GM06990 (cell line): ENCODE results near the gene SDHAF1.
A peak's percentile ranks its signal among the peaks of the same experiment; 100 is the strongest.
"Not testable (repeated sequence)": the region's sequence is repeated elsewhere in the genome, so short reads cannot be mapped to it uniquely, and the experiment has no call there.

Experiments
- DNase-seq: peaks from one replicate; pipeline ENCODE4 v3.0.0-alpha.2; 2011; ENCODE audit not compliant: insufficient read length; ENCODE audit errors: extremely low read depth
- H3K27me3 ChIP-seq: replicated peaks from 2 replicates; pipeline ENCODE4 v1.6.0; 2011; ENCODE audit warnings: low read length; ENCODE audit not compliant: control insufficient read depth, insufficient read depth
- H3K36me3 ChIP-seq: 2 replicates; pipeline ENCODE4 v1.5.1; 2011; ENCODE audit warnings: low read length; ENCODE audit not compliant: control insufficient read depth, insufficient read depth
- H3K4me3 ChIP-seq: replicated peaks from 2 replicates; pipeline ENCODE4 v1.5.1; 2011; ENCODE audit warnings: low read depth, mild to moderate bottlenecking, control low read depth, low read length
- TF ChIP-seq, protein P1 (sequence below): IDR thresholded peaks from 2 replicates; pipeline ENCODE4 v1.5.1; 2011; ENCODE audit warnings: low read length, control low read depth, mild to moderate bottlenecking, inconsistent platforms; ENCODE audit not compliant: insufficient read depth, poor library complexity, severe bottlenecking

Gene SDHAF1

DNA sequence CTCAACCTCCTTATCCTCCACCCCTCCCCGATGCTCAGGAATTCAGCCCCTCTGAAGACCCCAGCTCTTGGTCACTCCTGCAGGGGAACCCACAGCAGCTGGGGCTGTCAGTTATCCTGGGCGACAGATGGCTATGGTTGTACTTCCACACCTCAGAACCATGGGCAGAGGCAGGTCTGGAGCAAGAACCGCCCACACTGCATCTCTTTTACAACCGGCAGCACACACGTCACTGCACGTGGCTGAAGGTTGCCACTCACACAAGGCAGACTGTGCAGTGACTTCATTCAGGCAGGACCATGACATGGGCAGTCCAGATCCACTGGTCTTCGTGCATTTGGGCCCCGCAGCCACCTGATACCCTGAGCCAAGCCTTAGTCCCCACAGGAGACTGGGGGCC, 21.5 kb upstream of the SDHAF1 start:
- DNase-seq = no peak
- Histone ChIP-seq H3K4me3 (no peak overlapping the region), H3K27me3 (no peaks in the 10 kb centered on the region), H3K36me3 (no peaks in the 10 kb centered on the region)
- TF ChIP-seq, protein P1, sequence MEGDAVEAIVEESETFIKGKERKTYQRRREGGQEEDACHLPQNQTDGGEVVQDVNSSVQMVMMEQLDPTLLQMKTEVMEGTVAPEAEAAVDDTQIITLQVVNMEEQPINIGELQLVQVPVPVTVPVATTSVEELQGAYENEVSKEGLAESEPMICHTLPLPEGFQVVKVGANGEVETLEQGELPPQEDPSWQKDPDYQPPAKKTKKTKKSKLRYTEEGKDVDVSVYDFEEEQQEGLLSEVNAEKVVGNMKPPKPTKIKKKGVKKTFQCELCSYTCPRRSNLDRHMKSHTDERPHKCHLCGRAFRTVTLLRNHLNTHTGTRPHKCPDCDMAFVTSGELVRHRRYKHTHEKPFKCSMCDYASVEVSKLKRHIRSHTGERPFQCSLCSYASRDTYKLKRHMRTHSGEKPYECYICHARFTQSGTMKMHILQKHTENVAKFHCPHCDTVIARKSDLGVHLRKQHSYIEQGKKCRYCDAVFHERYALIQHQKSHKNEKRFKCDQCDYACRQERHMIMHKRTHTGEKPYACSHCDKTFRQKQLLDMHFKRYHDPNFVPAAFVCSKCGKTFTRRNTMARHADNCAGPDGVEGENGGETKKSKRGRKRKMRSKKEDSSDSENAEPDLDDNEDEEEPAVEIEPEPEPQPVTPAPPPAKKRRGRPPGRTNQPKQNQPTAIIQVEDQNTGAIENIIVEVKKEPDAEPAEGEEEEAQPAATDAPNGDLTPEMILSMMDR = no peak

DNA sequence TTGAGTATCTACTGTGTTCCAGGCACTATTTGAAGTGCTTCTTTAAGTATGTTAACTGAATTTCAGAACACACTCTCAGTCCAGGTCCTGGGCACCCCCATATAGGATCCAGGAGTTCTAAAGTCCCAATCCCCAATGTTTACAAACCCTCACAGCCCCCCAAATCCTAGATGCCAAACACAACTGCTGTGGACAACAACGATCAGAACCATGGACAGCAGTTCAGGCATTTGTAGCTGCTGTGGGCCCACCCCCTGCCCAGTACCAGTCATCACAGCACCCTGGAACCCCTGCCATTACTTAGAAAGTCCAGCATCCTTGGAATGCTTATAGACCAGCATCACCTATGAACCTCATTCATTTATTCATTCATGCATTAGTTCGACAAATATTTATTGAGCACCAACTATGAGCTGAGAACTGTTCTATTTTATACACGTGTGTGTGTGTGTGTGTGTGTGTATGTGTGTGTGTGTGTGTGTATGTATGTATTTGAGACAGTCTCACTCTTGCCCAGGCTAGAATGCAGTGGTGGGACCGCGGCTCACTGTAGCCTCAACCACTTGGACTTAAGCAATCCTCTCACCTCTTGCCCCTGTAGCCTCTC, 19.3 kb upstream of the SDHAF1 start:
- DNase-seq = no peak

DNA sequence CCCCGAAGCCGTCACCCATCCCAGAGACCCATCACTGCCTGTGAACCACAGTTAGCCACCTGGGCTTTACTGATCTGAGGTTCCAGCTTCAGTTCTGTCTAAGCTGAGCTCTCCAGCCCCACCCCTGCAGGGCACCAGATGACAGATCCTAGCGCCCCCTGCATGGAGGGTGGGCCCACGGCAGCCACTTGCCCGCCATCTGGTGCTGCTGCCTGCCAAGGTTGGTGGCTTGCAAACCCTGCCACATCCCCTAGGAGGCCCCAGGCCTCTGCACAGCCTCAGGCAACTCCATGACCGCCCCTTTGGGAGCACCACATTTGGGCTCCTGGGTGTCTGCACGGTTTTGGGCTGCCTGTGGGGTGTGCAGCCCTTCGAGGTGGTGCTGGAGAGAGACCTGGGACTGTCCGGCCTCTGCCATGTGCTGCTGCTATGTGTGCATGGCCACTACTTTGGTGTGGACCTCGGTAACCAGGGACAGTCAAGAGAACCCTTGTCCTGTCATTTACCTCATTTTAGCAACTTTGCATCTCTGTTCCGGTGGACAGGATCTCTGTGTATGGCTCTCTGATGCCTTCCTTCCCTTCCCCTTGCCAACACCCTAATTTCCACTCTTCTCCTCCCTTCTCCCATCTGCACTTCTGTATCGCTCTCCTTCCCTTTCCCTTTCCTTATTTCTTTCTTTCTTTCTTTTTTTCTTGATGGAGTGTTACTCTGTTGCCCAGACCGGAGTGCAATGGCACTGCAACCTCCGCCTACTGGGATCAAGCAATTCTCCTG, 17.4 kb upstream of the SDHAF1 start:
- H3K4me3 ChIP-seq = no peak overlapping the region
- peak; percentile 57 for DNase-seq
- no peaks in the 10 kb centered on the region for H3K27me3 ChIP-seq
- no peaks in the 10 kb centered on the region for H3K36me3 ChIP-seq
- TF ChIP-seq, protein P1 = peak; percentile 52

More for the DNA sequence above, 19.3 kb upstream of the SDHAF1 start:
- no peak overlapping the region for H3K4me3 ChIP-seq
- no peaks in the 10 kb centered on the region for H3K36me3 ChIP-seq
- no peaks in the 10 kb centered on the region for H3K27me3 ChIP-seq
- TF ChIP-seq, protein P1 = no peak

DNA sequence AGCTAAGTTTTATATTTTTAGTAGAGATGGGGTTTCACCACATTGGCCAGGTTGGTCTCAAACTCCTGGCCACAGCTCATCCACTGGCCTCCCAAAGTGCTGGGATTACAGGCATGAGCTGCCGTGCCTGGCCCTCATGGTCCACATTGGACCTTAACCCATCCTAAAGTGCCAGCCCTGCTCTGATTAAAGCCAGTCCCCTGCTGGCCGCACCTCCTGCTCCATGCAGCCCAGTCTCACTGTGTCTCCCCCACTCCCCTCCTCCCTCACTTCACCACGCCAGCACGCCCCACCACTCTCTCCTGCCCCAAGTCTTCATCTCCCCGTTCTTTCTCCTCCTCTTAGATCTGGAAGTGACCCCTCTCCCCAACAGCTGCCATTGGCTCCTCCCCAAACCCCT, 16.7 kb upstream of the SDHAF1 start:
- Histone ChIP-seq H3K36me3 (no peaks in the 10 kb centered on the region), H3K27me3 (no peaks in the 10 kb centered on the region), H3K4me3 (no peak overlapping the region)
- TF ChIP-seq, protein P1 = no peak
- DNase-seq = no peak

DNA sequence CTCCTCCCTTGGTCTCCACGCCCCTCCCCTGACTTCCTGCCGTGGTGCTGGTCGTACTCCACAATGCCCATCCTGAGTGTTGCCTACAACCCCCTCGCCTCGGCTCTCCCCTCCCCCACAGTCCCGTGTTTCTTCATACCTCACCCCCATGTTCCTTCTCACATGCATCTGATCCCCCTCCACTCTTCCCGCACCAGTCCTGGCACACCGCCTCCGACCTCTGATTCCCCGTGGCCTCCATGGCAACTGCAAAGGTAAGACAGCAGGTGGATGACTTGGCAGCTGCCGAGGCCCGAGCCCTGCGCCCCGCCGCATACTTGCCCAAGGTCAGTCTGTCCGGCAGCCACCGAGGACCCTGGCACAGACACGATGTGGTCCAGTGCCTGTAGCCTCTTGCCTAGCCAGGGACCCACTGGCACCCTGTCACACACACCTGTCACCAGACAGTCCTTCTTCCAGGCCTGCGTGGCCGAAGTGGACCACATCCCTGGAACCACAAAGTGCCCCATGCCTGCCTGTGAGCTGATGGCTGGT, 16.1 kb upstream of the SDHAF1 start:
- TF ChIP-seq, protein P1 = no peak
- DNase-seq = no peak
- no peaks in the 10 kb centered on the region for H3K36me3 ChIP-seq
- no peaks in the 10 kb centered on the region for H3K27me3 ChIP-seq
- H3K4me3 ChIP-seq = no peak overlapping the region

DNA sequence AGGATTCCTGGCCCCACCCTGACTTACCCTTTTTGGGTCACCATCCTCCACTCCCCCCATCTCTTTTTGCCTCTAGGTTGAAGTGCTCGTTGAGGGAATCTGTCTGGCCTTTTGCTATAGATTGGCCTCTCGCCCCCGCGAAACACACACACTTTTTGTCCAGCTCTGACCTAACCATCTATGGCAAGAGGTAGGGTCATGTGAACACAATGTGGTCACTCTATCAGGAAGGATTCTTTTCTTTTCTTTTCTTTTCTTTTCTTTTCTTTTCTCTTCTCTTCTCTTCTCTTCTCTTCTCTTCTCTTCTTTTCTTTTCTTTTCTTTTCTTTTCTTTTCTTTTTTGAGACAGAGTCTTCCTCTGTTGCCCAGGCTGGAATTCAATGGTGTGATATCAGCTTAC, 14.0 kb upstream of the SDHAF1 start:
- not testable (repeated sequence) for H3K36me3 ChIP-seq, H3K27me3 ChIP-seq, DNase-seq, H3K4me3 ChIP-seq
